ENCODE results near the gene KLHDC8B.

DNA sequence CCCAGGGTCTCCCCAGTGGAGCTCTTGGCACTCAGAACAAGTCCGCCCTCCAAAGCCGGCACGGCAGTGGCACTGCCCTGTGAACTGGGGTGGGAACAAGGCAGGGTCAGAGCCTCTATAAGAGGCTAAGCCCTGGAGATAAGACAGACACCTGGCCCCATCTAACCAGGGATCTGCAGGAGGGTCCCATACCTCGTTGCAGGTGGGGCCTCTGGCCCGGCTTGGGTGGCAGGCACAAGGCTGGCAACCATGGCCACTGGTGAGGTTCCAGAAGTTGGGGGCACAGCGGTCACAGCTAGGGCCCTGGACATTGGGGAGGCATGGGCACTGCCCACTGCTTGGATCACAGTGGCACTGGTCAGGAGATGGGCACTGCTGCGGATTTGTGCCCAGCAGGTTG, 47.2 kb upstream of the KLHDC8B start:
- TF ChIP-seq, protein P1, sequence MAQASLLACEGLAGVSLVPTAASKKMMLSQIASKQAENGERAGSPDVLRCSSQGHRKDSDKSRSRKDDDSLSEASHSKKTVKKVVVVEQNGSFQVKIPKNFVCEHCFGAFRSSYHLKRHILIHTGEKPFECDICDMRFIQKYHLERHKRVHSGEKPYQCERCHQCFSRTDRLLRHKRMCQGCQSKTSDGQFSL (CRISPR knock-in tag; IDR thresholded peaks at IDR 0.05) = no peak
- TF ChIP-seq, protein P1 (tag; IDR thresholded peaks at IDR 0.05) = no peak
- TF ChIP-seq GTF2F1 (IDR thresholded peaks at IDR 0.05; ENCODE audit: low read depth, low read length) (no peak), MXI1 (IDR thresholded peaks at IDR 0.05; ENCODE audit: low read depth, low read length) (no peak), CREM (IDR thresholded peaks at IDR 0.05; ENCODE audit: low read depth) (no peak), ZNF76 (CRISPR knock-in tag; IDR thresholded peaks at IDR 0.05; ENCODE audit: borderline replicate concordance) (no peak), POLR2A (conservative IDR thresholded peaks at IDR 0.05) (no peak), MGA (IDR thresholded peaks at IDR 0.05) (no peak)

Data from K562 (cell line).